Measurements from ENCODE around the gene SLC17A3. TPM values are rescaled to one million over a fixed set of nuclear protein-coding genes. Genes with fewer than 3 reads are reported as not detected.

SLC17A3 gene
- total RNA-seq, 1 experiment from 2014 or later, result not detected

GRCh38 chr6:25835442-25836283 is 38.4 kb downstream of the SLC17A3 start:
- no peak for DNase-seq (ENCODE audit: low read depth)

DNA sequence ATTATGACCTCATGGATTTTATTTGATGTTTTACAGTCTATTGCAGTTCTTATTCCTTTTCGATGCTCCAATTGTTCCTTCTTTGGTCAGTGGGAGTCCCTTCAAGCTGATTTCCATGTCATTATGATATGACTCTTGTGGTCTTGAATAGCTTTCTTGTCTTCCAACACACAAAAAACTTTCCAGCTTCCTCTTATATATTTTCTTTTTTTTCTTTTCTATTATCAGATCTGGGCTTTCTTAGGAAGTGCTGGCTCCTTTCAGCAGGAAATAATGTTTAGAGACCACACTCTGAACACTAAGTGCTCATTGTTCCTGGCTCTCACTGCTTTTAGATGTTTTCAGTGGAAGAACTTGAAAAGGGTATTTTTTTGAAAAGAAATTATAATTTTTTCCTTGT is 39.1 kb downstream of the SLC17A3 start:
- DNase-seq (ENCODE audit: low read depth), result no peak

- no peak for DNase-seq (ENCODE audit: low read depth)
These were observed 40.9 kb downstream of the SLC17A3 start for GRCh38 chr6:25833136-25833535.

DNA sequence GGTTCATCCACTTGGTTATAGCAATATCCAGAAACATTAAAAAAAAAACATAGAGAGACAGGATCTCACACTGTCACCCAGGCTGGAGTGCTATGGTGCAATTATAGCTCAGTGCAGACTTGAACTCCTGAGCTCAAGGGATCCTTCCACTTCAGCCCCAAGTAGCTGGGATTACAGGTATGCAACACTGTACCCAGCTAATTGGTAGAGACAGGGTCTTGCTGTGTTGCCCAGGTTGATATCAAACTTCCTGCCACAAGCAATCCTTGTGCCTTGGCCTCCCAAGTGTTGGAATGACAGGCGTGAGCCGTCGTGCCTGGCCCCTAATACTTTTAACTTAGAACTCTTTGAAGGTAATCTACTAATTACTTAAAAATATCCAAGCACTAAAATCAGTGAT is 41.4 kb downstream of the SLC17A3 start:
- no peak for DNase-seq (ENCODE audit: low read depth)

- no peak for DNase-seq (ENCODE audit: low read depth)
These were observed 41.8 kb downstream of the SLC17A3 start for GRCh38 chr6:25832307-25832662.

DNA sequence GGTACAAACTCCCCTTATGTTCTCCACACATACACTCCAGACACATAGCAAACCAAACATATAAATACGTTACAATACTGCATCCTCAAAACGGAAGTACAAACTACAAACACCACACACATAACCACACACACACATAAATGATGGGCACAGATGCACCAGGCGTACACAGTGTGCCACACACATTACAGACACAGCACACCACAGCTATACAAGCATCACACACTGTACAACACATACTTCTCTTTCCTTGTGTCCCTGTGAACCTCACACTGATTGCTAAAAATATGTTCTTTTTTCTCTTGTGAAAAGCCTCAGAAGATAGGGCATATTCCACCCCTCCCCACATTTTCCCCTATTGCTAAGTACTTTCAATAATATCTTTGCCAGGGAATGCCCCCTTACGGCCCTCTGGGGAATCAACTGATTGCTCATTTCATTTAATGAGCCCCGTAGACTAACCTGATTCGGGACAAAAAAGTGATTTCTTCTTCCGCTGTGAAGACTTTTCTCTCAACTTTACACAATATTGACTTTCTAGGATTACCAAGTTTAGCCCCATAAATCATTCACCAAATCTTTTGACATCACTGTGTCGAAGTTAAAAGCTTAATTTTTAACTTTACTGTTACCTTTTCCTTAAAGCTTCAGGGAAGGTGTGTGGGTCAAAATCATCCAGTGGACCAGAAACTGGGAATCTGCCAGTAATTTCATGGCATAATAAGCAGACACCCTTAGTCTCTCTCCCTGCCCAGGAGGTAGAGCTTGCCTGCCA is 42.3 kb downstream of the SLC17A3 start, which contains the start of gene SLC17A1:
SLC17A1 (minus strand) TSS at position 521 of the 775 bp plus-strand sequence. CDS start 1,495 bp downstream, outside the sequence.
- DNase-seq (ENCODE audit: low read depth), result peak; percentile 3

DNA sequence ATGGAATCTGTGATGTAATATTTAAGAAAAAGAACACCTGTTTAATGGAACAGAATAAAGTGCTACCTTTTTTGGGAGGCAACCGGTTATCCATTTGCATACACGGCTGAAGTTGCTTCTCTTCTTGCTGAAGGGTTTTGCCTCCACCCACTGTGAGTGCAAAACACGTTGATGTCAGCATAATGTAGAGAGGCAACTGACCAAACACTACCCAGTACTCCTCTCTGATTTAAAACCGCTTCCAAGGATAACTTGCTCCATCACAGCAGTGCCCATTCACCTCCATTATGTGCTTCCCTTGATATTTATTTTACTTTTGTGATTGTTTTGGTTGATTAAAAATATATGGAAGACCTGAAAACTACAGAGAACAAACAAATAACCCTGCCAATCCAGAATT is 43.6 kb downstream of the SLC17A3 start:
- DNase-seq (ENCODE audit: low read depth), result no peak

GRCh38 chr6:25829375-25829774 is 44.7 kb downstream of the SLC17A3 start:
- no peak for DNase-seq (ENCODE audit: low read depth)

DNA sequence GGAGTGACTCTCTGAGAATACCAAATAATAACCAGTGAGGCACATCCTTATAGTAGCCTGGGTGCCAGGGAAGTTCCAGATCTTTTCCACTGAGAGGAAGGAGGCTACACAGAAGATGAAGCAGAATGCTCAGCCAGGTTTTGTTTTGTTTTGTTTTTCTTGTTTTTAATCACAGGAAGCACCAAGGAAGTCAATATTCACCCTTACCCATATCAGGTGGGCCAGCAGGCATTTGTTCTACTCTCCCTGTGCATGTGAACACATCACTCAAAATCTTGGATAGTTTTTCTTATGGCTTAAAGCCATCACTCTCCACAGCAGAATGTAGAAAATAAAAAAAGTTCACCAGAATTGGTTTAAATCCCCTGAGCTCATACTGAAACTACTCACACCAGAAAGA is 52.7 kb downstream of the SLC17A3 start:
- DNase-seq (ENCODE audit: low read depth), result no peak

- no peak for DNase-seq (ENCODE audit: low read depth)
These were observed 57.8 kb downstream of the SLC17A3 start for GRCh38 chr6:25816252-25816651.

- DNase-seq (ENCODE audit: low read depth), result no peak
These were observed 58.8 kb downstream of the SLC17A3 start for GRCh38 chr6:25815194-25815593.

DNA sequence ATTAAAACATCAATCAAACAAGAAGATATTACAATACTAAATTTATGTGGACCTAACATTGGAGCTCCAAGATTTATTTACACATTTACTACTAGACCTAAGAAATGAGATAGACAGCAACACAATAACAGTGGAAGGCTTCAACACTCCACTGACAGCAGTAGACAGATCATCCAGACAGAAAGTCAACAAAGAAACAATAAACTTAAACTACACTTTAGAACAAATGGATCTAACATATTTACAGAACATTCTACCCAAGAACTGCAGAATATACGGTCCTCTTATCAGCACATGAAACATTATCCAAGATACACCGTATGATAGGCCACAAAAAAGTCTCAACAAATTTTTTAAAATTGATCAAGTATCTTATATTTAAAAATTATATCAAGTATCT is 69.2 kb downstream of the SLC17A3 start:
- no peak for DNase-seq (ENCODE audit: low read depth)

DNA sequence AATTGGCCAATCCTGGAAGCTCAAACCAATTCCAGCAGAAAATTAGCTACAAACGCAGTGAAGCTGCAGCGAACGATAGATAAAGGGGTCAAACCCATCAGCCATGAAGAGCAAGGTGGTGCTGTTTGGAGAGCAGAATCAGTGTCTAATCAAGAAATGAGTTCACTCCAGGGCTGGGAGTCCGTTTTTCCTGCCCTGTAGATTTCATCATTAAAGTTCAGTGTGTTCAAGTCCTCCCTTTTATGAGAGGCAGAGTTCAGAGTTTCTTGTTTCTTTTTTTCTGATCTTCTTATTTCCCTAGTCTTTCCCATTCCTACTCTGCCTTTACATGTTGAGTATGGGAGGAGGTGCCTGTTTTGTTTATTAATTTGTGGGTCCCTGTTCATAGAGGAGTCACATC is 72.6 kb downstream of the SLC17A3 start:
- no peak for DNase-seq (ENCODE audit: low read depth)

Other genes with a start within 250 kb of the SLC17A3 start
- gene SCGN, start 222.0 kb downstream of the SLC17A3 start, total RNA-seq (2014; rRNA removed; shearing (Covaris generic)), result not detected in 2 replicates
- gene SLC17A4, start 119.5 kb downstream of the SLC17A3 start, total RNA-seq (2014; rRNA removed; shearing (Covaris generic)), result not detected in 2 replicates
- gene SLC17A1, start 42.2 kb downstream of the SLC17A3 start, total RNA-seq (2014; rRNA removed; shearing (Covaris generic)), result not detected in 2 replicates
- not detected in 2 replicates for gene SLC17A2, start 56.4 kb upstream of the SLC17A3 start, total RNA-seq (2014; rRNA removed; shearing (Covaris generic))
- 9.6 and 13.9 TPM in 2 replicates for gene TRIM38, start 88.6 kb upstream of the SLC17A3 start, total RNA-seq (2014; rRNA removed; shearing (Covaris generic))
- gene HFE, start 213.2 kb upstream of the SLC17A3 start, total RNA-seq (2014; rRNA removed; shearing (Covaris generic)), result 16.9 and 20.6 TPM in 2 replicates

Measured in M059J (cell line).